GM12873 (cell line): Measurements from ENCODE around the gene PTGR1.

Experiments
- CTCF ChIP-seq: IDR thresholded peaks from 2 replicates; pipeline ENCODE4 v1.5.1; 2012; ENCODE audit warnings: low read depth, mild to moderate bottlenecking, moderate library complexity, low read length, control low read depth; ENCODE audit not compliant: insufficient read depth; ENCODE audit errors: missing control alignments

Gene PTGR1

DNA sequence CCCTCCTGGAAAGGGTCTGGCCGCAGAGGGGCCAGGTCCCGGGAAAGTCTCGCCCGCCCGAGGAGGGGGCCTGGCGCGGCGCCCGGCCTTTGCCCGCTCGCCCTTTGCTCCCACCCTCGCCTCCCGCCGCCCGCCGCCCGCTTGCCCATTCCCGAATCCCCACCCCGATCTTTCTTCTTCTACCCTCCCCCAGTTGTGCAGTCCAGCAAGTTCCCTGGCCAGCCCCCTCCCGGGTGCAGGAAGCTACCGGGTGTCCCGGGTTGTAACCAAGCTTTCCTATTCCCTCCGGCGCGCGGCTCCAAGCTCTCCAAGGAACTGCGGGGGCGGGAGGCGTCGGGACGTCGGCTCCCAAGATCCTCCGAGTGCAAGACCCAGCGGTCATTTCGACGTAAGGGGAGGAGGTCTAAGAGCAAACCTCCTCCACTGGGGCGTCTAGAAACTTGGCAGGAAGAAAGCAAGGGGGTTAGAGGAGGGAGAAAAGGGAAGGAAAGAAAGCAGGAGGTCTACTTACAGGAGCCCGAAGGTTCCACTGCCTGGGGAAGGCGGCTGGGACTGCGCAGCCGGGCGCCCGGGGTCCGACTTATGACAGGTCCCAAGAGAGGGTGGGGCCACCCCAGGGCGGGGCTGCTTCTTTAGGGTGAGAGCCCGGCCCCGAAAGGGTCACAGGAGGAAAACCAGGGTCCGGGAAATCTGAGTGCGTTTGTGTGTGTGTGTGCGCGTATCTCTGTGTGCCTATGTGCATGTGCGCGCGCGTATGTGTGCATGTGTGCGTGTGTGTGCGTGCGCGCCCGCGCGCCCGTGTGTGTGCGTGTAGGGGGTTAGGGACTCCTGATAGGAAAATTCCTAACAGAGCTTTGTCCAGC is at the start of gene PTGR1:
Gene PTGR1, minus strand, starts transcription at position 556 of the 863 bp plus-strand sequence. CDS start 2,225 bp downstream, outside the sequence.
- no peak for TF ChIP-seq CTCF

GRCh38 chr9:111649016-111649415 is 49.6 kb upstream of the PTGR1 start:
- no peak for TF ChIP-seq CTCF

GRCh38 chr9:111648066-111648465 is 48.6 kb upstream of the PTGR1 start:
- TF ChIP-seq CTCF = no peak

DNA sequence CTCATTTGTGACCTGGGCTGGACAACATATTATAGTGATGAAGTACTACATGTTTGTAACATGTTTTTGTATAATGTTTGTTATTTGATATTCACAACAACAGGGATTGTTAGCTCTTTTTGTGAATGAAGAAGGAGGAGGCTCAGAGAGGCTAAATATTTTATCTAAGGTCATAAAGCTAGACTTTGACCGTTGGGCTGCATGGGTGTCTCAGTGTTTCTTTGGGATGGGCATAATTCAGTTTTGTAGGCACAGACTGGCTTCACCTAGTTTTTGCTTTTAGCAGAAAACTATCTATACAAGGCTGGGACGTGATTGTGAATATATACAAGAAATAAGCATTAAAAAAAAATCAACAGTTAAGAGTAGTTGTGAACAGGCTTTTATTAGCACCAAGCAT is 47.0 kb upstream of the PTGR1 start:
- no peak for TF ChIP-seq CTCF

DNA sequence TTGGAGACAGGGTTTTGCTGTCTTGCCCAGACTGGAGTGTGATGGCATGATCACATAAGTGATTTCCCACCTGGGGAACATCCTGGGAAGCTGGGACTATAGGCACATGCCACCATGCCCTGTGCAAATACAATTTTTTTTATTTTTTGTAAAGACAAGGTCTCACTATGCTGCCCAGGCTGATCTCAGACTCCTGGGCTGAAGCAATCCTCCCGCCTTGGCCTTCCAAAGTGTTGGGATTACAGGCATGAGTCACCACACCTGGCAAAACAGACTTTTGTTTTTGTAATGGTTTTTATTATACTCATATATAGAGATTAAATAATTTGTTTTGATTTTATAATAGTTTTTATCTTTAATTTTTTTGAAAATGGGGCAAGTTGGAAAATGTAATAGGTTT is 46.4 kb upstream of the PTGR1 start:
- TF ChIP-seq CTCF = no peak

DNA sequence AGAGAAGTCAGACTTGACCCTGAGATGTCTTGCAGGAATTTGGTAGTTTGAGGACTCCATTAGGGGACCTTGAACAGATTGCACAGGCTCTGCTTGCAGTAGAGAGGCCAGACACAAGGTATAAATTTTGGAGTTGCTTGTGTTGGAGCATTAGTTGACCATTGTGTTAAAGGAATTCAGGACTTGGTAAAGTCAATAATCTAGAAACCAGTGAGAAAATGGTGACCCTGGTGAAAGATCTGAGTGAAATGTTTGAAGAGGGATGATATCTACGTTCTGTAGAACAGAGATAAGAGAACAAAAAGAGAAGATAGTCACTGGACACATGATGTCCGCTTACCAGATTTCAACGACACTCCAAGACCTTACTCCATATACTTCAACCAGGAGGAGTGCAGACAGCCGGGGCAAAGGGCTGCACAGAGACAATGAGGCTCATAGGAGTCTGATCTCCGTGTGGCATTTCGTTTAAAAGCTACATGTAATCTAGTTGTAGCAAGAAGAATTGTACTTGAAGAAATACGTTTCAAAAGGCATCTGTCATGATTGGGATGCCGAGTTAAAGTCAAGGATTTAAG is 44.8 kb upstream of the PTGR1 start:
- no peak for TF ChIP-seq CTCF

DNA sequence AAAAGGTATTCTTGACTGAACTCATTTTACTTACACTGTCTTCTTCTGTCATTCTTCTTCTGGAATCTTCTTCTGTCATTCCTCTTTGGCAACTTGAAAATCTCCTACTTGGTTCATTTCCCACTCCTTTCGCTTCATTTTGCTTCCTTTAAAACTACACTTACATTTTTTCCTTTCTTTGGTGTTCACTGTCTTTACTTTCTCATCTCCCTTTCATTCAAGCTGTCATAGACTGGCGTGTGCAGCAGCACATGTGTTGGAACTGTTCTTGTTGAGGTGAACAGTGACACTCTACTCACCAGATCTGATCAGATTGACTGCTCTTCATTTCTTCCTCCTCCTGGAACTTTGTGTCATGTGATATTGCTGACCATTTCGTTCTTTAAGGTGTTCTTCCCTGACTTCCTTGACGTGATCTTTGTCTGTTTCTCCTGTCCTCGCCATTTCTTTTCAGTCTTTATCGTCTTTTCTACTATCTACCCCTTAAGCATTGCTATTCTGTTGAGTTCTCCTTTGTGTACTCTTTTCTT is 38.0 kb upstream of the PTGR1 start:
- TF ChIP-seq CTCF = no peak
